ENCODE results near the gene KIRREL3. TPM values are rescaled to one million over a fixed set of nuclear protein-coding genes. Genes with fewer than 3 reads are reported as not detected.

KIRREL3 gene
- total and polyA plus RNA-seq, 2 of the 4 experiments (the other 2 are of a cell fraction) = 10.9 to 15.9 TPM

GRCh38 chr11:126992804-126993111 lies 7.8 kb downstream of the KIRREL3 start:
- Histone ChIP-seq H4K8ac (ENCODE audit: low read depth in 2 of 2, low read length in 2 of 2) (peak overlapping the region; percentile 65 to 98), H3K4ac (ENCODE audit: low read depth, low read length) (peak overlapping the region; percentile 100), H3K9me3 (ENCODE audit: control insufficient read depth, insufficient read depth, low read length) (no peaks in the 10 kb centered on the region), H3K9me1 (ENCODE audit: insufficient read depth, low read length) (peaks cover 29% of the 10 kb centered on the region), H3K14ac (replicated peaks; ENCODE audit: low read depth, low read length) (peak overlapping the region; percentile 99), H2BK15ac (ENCODE audit: low read depth, low read length) (peak overlapping the region; percentile 92; the same call in 2 of the 3 replicates), H2AFZ (replicated peaks; ENCODE audit: low read length, poor library complexity) (peak overlapping the region; percentile 38), H3K36me3 (ENCODE audit: control insufficient read depth, insufficient read depth, low read length) (no peaks in the 10 kb centered on the region), H3K4me1 (ENCODE audit: control insufficient read depth, insufficient read depth, low read length) (peaks cover 29% of the 10 kb centered on the region), H2AK5ac (ENCODE audit: low read depth, low read length) (peak overlapping the region; percentile 97), H3K18ac (ENCODE audit: low read depth, low read length) (peak overlapping the region; percentile 88), H3K27me3 (ENCODE audit: control insufficient read depth, insufficient read depth, low read length) (no peaks in the 10 kb centered on the region), H3K79me1 (ENCODE audit: low read depth in 1 of 2, low read length in 2 of 2) (peaks cover 14 to 71% of the 10 kb centered on the region in 2 experiments; a peak in 3 of 4 replicates), H3K4me3 (ENCODE audit: insufficient read depth, low read depth, low read length) (peak overlapping the region; percentile 25; the same call in 1 of the 2 replicates), H2AK9ac (replicated peaks; ENCODE audit: low read depth, low read length, poor library complexity) (peak overlapping the region; percentile 98), H3K23ac (ENCODE audit: low read depth, low read length) (peak overlapping the region; percentile 99), H2BK20ac (ENCODE audit: low read depth, low read length) (peak overlapping the region; percentile 98), H4K5ac (ENCODE audit: low read depth, low read length) (peak overlapping the region; percentile 85), H4K20me1 (ENCODE audit: insufficient read depth, low read length) (no peaks in the 10 kb centered on the region), H2BK120ac (ENCODE audit: low read depth, low read length) (peak overlapping the region; percentile 99), H3K56ac (ENCODE audit: extremely low read depth, insufficient read depth, low read length) (peak overlapping the region; percentile 98), H3K4me2 (ENCODE audit: low read depth, low read length) (peak overlapping the region; percentile 81), H3K27ac (ENCODE audit: insufficient read depth, low read length) (peak overlapping the region; percentile 75), H2BK5ac (ENCODE audit: low read depth, low read length, poor library complexity, severe bottlenecking) (peak overlapping the region; percentile 99), H4K91ac (ENCODE audit: insufficient read depth, low read depth, low read length) (peak overlapping the region; percentile 97), H3K9ac (ENCODE audit: low read depth, low read length) (peak overlapping the region; percentile 53)
- TF ChIP-seq FOS (IDR thresholded peaks at IDR 0.05; ENCODE audit: low read depth, low read length) (peak; percentile 48; the same call in 1 of the 2 replicates), POLR2A (IDR thresholded peaks at IDR 0.05; ENCODE audit: low read depth, low read length) (peak; percentile 84; the same call in 1 of the 2 replicates), USF2 (IDR thresholded peaks at IDR 0.05; ENCODE audit: low read depth, low read length) (no peak)
- ChIA-PET POLR2A (ENCODE audit: unreplicated experiment) (no interaction called here), CTCF (interaction anchor here (1.0 to 1.6 kb wide), 3 partner anchors 23 to 203 kb away, joined by 3 to 5 read pairs (median 4); no protein-coding TSS in a partner anchor)
- dilution Hi-C loops (cut with HindIII; ENCODE audit: low sequenced_read_pairs, unreplicated experiment) (no loop called here), intact Hi-C loops (cut with micrococcal nuclease) (loop anchor here (5.0 to 10.0 kb wide), 2 partner anchors 75 to 198 kb away; no protein-coding TSS in a partner anchor), in situ Hi-C loops (cut with MboI; ENCODE audit: low sequenced_read_pairs) (loop anchor here (10.0 to 25.0 kb wide), 2 partner anchors 555 to 688 kb away; partner anchors contain the start of gene DCPS)
- DNase-seq = peak; percentile 95
- ATAC-seq (ENCODE audit: low read depth) = peak; percentile 63
- BruUV-seq (replicated peaks) = no TSS peak
- WGBS, 2 experiments (ENCODE audit: extremely low coverage in 2 of 2, insufficient read length in 1 of 2) = 0% methylated on average over 1 of the region's 2 CpGs; no CpG with 5 or more reads in 1 of the 2 experiments

Measured in IMR-90 (cell line).